ENCODE measurements around the gene SPDYE2B.
"Not testable (repeated sequence)": the region's sequence is repeated elsewhere in the genome, so short reads cannot be mapped to it uniquely, and the experiment has no call there.

SPDYE2B gene

GRCh38 chr7:102649924-102650323, at the start of gene SPDYE2B:
SPDYE2B (plus strand) TSS chr7:102650319; CDS start chr7:102652349, 2,030 bp downstream.
- not testable (repeated sequence) for H3K27ac Mint-ChIP-seq; H3K36me3 Mint-ChIP-seq (ENCODE audit: low read depth)

DNA sequence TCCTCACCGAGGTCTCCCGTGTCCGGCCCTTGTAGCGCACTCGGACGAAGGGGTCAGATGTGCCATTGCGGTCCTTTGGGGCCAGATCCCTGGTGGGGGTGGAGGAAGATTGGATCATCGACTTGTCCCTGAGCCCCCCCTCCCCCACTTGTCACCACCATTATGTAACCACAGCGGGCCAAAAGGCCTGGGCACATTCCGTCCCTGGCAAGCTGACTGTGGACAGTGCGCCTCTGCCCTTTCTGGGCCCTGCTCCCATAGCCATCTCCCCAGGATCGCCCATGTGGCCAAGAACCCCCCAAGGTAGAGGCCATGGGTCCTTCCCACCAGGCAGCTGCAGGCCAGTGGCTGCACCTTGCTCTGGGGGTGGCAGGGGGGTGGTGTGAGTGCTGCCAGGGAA, 47.8 kb upstream of the SPDYE2B start:
- H3K27ac Mint-ChIP-seq; H3K27me3 Mint-ChIP-seq; H3K4me1 Mint-ChIP-seq (ENCODE audit: low read depth); H3K9me3 Mint-ChIP-seq; H3K4me3 Mint-ChIP-seq; H3K36me3 Mint-ChIP-seq (ENCODE audit: low read depth): not testable (repeated sequence)

More at GRCh38 chr7:102649924-102650323, at the start of gene SPDYE2B:
- H3K27me3 Mint-ChIP-seq; H3K9me3 Mint-ChIP-seq; H3K4me1 Mint-ChIP-seq (ENCODE audit: low read depth); H3K4me3 Mint-ChIP-seq: not testable (repeated sequence)

DNA sequence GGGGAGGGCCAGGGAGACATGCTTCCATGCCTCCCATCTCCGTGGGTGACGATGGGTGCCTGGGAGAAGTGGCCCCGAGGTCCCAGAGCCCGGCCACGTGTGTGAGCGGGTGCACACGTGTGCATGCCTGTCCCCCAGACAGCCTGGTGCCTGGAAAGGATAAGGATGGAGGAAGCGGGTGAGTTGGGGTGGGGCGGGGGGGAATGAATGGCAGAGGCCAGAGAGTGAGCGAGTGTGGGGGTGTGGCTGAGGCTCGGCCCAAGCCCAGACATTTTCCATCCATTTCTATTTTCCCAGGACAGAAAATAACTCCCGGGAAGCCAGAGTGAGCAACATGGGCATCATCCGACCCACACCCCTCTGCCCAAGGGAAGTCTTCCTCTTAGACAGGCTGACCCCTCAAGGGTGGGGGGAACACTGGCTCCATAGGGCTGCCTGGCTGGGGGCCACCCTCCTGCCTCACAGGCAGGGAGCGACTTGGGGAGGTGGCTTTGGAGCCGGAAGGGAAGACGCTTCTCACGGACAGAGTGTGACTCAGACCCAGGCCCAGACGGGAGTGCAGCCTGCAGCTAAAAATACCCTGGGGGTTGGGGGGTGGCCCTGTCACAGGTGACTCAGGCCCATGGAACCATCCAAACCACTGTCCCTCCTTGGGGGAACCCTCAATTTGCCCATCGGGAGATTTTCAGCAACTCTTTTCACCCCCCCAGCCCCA, 45.5 kb upstream of the SPDYE2B start:
- H3K27ac Mint-ChIP-seq; H3K9me3 Mint-ChIP-seq; H3K4me3 Mint-ChIP-seq; H3K27me3 Mint-ChIP-seq; H3K36me3 Mint-ChIP-seq (ENCODE audit: low read depth); H3K4me1 Mint-ChIP-seq (ENCODE audit: low read depth): not testable (repeated sequence)

- H3K27me3 Mint-ChIP-seq; H3K4me3 Mint-ChIP-seq; H3K36me3 Mint-ChIP-seq (ENCODE audit: low read depth); H3K4me1 Mint-ChIP-seq (ENCODE audit: low read depth); H3K9me3 Mint-ChIP-seq; H3K27ac Mint-ChIP-seq: not testable (repeated sequence)
Observed at GRCh38 chr7:102606848-102607247, 43.3 kb upstream of the SPDYE2B start.

- H3K27ac Mint-ChIP-seq; H3K9me3 Mint-ChIP-seq; H3K4me1 Mint-ChIP-seq (ENCODE audit: low read depth); H3K36me3 Mint-ChIP-seq (ENCODE audit: low read depth); H3K27me3 Mint-ChIP-seq; H3K4me3 Mint-ChIP-seq: not testable (repeated sequence)
Observed at GRCh38 chr7:102609734-102610133, 40.4 kb upstream of the SPDYE2B start.

DNA sequence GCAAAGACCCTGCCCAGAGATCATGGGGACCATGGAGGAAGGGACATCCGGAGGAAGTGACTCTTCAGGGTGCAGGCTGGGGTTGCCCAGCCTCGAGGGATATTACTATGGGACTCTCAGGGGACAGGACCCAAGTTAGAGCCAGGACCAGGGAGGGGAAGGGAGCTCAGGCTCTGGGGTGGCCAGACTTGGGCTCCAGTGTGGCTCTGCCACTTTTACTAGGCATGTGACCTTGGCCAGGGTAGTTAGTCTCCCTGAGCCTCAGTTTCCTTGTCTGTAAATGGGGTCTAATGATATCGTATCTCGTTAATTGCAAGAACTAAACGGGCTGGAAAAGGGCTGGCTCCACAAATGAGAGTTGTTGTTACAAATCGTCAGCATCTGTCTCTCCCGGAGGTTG, 39.7 kb upstream of the SPDYE2B start:
- H3K9me3 Mint-ChIP-seq; H3K4me3 Mint-ChIP-seq; H3K4me1 Mint-ChIP-seq (ENCODE audit: low read depth); H3K27me3 Mint-ChIP-seq; H3K27ac Mint-ChIP-seq; H3K36me3 Mint-ChIP-seq (ENCODE audit: low read depth): not testable (repeated sequence)

DNA sequence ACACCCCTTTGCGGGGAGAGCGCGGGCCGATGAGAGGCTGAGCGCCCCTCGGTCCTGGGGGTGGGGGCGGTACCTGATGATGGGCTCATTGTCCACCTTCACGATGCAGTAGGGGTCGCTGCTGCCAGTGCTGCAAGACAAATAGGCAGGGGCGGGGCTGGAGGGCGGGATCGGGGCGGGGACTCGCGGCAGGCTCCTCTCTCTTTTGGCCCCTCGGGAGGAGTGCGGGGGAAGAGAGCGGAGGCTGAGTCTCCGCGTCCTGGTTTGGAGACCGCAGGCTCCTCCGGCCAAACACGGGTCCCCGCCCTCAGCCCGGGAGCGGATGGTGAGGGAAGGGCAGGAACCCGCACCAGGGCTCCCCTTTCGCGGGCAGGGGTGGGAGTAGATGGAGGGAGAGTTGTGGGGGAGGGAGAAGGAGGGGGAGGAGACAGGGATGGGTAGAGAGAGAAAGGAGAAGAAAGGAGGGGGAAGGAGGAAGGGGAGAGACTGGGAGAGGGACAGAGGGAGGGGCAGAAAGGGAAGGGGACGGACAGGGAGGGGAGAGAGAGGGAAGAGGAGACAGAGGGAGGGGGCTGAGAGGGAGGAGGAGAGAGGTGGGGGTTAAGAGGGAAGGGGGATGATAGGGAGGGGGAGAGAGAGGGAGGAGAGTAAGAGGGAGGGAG, 39.0 kb upstream of the SPDYE2B start:
- H3K36me3 Mint-ChIP-seq (ENCODE audit: low read depth); H3K4me3 Mint-ChIP-seq; H3K27me3 Mint-ChIP-seq; H3K9me3 Mint-ChIP-seq; H3K27ac Mint-ChIP-seq; H3K4me1 Mint-ChIP-seq (ENCODE audit: low read depth): not testable (repeated sequence)

- not testable (repeated sequence) for H3K9me3 Mint-ChIP-seq; H3K4me1 Mint-ChIP-seq (ENCODE audit: low read depth); H3K27me3 Mint-ChIP-seq; H3K4me3 Mint-ChIP-seq; H3K27ac Mint-ChIP-seq; H3K36me3 Mint-ChIP-seq (ENCODE audit: low read depth)
Observed at GRCh38 chr7:102611675-102612325, 38.3 kb upstream of the SPDYE2B start.

GRCh38 chr7:102613575-102614345, 36.4 kb upstream of the SPDYE2B start:
- H3K36me3 Mint-ChIP-seq (ENCODE audit: low read depth); H3K27ac Mint-ChIP-seq; H3K4me1 Mint-ChIP-seq (ENCODE audit: low read depth); H3K4me3 Mint-ChIP-seq; H3K9me3 Mint-ChIP-seq; H3K27me3 Mint-ChIP-seq: not testable (repeated sequence)

- not testable (repeated sequence) for H3K27ac Mint-ChIP-seq; H3K4me3 Mint-ChIP-seq; H3K36me3 Mint-ChIP-seq (ENCODE audit: low read depth); H3K27me3 Mint-ChIP-seq; H3K4me1 Mint-ChIP-seq (ENCODE audit: low read depth); H3K9me3 Mint-ChIP-seq
Observed at GRCh38 chr7:102614346-102614697, 35.8 kb upstream of the SPDYE2B start.

DNA sequence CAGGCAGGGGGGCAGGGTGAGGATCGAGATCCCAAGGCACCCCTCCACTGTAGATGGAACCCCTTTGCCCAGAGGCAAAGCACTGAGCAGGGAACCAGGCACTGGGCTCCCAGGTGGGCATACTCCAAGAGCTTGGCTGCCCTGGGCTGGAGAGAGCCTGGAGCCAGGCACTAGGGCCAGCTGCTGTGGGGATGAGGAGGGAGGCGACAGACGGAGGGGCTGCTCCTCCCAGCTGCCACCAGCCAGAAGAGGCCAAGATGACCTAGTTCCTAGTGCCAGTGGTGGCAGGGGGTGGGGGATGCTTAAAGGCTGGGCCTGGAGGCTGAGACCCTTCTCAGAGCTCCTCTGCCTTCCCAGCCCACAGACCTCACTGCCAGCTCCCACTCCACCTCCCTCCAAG, 35.2 kb upstream of the SPDYE2B start:
- H3K27me3 Mint-ChIP-seq; H3K4me1 Mint-ChIP-seq (ENCODE audit: low read depth); H3K4me3 Mint-ChIP-seq; H3K36me3 Mint-ChIP-seq (ENCODE audit: low read depth); H3K9me3 Mint-ChIP-seq; H3K27ac Mint-ChIP-seq: not testable (repeated sequence)

DNA sequence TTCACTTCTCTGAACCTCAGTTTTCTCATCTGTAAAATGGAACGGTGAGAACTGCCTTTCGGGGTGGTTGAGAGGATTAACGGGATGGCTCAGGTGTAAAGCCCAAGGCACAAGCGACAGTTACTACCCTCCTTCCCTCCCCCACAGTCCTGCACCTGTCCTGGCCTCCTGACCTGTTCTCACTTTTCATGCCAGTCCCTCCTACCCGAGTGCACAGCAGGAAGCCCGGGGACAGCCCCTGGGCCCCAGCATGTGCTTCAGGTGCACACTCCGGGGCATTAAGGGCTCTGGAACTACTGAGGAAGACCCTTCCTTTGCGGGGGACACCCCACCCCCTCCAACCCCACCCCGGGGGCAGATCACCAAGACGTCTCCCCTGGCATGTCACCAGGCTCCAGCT, 34.2 kb upstream of the SPDYE2B start:
- H3K27me3 Mint-ChIP-seq; H3K27ac Mint-ChIP-seq; H3K9me3 Mint-ChIP-seq; H3K4me1 Mint-ChIP-seq (ENCODE audit: low read depth); H3K36me3 Mint-ChIP-seq (ENCODE audit: low read depth); H3K4me3 Mint-ChIP-seq: not testable (repeated sequence)

GRCh38 chr7:102616507-102617125, 33.5 kb upstream of the SPDYE2B start, which contains the start of gene RASA4:
RASA4 (minus strand) TSS chr7:102616756; CDS start chr7:102616689, 67 bp downstream.
- not testable (repeated sequence) for H3K9me3 Mint-ChIP-seq; H3K4me1 Mint-ChIP-seq (ENCODE audit: low read depth); H3K4me3 Mint-ChIP-seq; H3K36me3 Mint-ChIP-seq (ENCODE audit: low read depth); H3K27ac Mint-ChIP-seq; H3K27me3 Mint-ChIP-seq

DNA sequence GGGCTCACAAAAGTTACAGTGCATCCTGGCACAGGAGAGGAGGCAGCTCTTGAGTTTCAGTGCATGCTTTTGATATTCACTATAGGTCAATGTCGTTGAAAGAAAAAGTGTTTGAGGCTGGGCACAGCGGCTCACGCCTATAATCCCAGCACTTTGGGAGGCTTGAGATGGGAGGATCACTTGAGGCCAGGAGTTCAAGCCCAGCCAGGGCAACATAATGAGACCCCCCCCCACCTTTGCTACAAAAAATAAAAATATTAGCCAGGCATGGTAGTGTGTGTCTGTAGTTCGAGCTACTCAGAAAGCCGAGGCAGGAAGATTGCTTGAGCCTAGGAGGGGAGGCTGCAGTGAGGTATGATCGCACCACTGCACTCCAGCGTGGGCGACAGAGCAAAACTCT, 32.0 kb upstream of the SPDYE2B start:
- H3K9me3 Mint-ChIP-seq; H3K27me3 Mint-ChIP-seq; H3K4me1 Mint-ChIP-seq (ENCODE audit: low read depth); H3K4me3 Mint-ChIP-seq; H3K27ac Mint-ChIP-seq; H3K36me3 Mint-ChIP-seq (ENCODE audit: low read depth): not testable (repeated sequence)

DNA sequence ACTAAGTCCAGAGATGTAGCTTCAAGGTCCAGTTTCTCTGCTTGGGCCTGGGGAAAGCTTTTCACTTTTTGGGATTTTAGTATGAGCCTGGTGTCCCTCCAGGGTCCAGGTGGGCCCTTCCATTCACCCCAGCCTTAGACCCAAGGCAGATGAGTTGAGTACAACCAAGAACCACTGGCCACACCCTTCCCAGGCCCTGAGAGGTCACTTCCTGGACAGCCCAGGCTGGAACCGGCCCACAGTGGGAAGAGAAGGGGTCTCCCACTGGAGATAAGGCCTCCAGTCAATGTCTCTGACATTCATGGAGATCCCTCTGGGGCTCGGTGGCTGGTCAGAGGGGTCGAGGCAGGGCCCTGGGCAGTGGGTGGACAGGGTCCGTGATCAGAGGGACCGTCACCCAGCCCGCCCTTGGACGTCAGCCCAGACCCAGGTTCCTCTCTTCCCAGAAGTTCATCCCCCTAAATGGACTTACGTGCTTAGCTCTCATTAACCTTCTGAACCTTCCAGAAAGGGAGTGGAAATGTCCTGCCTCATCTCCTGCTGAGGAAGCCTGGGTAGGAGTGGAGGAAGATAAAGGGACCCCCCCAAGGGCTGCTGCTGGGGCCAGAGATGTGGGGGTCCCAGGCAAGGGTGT, 22.7 kb upstream of the SPDYE2B start:
- not testable (repeated sequence) for H3K27me3 Mint-ChIP-seq; H3K4me1 Mint-ChIP-seq (ENCODE audit: low read depth); H3K36me3 Mint-ChIP-seq (ENCODE audit: low read depth); H3K27ac Mint-ChIP-seq; H3K4me3 Mint-ChIP-seq; H3K9me3 Mint-ChIP-seq
